ENCODE data around the gene POU3F3.

Gene POU3F3

GRCh38 chr2:104856086-104856972, 2.4 kb downstream of the POU3F3 start:
- peak; percentile 54 for DNase-seq (ENCODE audit: low read depth, low spot score)
- in situ Hi-C loops (cut with HindIII; ENCODE audit: low sequenced_read_pairs), result no loop called here
- H3K4me3 ChIP-seq (ENCODE audit: low read depth, low read length), result peak overlapping the region; percentile 39
- TF ChIP-seq, protein P1, sequence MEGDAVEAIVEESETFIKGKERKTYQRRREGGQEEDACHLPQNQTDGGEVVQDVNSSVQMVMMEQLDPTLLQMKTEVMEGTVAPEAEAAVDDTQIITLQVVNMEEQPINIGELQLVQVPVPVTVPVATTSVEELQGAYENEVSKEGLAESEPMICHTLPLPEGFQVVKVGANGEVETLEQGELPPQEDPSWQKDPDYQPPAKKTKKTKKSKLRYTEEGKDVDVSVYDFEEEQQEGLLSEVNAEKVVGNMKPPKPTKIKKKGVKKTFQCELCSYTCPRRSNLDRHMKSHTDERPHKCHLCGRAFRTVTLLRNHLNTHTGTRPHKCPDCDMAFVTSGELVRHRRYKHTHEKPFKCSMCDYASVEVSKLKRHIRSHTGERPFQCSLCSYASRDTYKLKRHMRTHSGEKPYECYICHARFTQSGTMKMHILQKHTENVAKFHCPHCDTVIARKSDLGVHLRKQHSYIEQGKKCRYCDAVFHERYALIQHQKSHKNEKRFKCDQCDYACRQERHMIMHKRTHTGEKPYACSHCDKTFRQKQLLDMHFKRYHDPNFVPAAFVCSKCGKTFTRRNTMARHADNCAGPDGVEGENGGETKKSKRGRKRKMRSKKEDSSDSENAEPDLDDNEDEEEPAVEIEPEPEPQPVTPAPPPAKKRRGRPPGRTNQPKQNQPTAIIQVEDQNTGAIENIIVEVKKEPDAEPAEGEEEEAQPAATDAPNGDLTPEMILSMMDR (IDR thresholded peaks at IDR 0.05; ENCODE audit: low read depth, low read length), result no peak

DNA sequence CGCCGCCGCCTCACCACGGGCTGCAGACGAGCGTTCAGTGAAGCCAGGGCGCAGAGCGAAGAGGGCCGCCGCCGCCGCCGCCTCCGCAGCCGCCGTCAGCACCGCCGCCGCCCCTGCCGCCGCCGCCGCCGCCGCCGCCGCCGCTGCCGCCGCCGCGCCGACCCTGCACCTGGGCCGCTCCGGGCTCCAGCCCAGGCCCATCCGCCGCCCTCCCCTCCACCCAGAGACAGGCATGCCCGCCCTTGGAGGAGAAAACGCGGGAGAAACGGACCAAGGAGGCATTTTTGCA, 3.0 kb downstream of the POU3F3 start:
- DNase-seq (ENCODE audit: low read depth, low spot score), result no peak
- H3K4me3 ChIP-seq (ENCODE audit: low read depth, low read length), result peak overlapping the region; percentile 51
- in situ Hi-C loops (cut with HindIII; ENCODE audit: low sequenced_read_pairs), result no loop called here
- TF ChIP-seq, protein P1 (IDR thresholded peaks at IDR 0.05; ENCODE audit: low read depth, low read length), result no peak

- in situ Hi-C loops (cut with HindIII; ENCODE audit: low sequenced_read_pairs), result no loop called here
- TF ChIP-seq, protein P1 (IDR thresholded peaks at IDR 0.05; ENCODE audit: low read depth, low read length), result no peak
- H3K4me3 ChIP-seq (ENCODE audit: low read depth, low read length), result peak overlapping the region; percentile 51
- DNase-seq (ENCODE audit: low read depth, low spot score), result peak; percentile 36
Observed at GRCh38 chr2:104857262-104858005, 3.5 kb downstream of the POU3F3 start.

GRCh38 chr2:104858006-104858978, 4.4 kb downstream of the POU3F3 start:
- TF ChIP-seq, protein P1 (IDR thresholded peaks at IDR 0.05; ENCODE audit: low read depth, low read length), result no peak
- peak overlapping the region; percentile 51 for H3K4me3 ChIP-seq (ENCODE audit: low read depth, low read length)
- peak; percentile 37 for DNase-seq (ENCODE audit: low read depth, low spot score)
- in situ Hi-C loops (cut with HindIII; ENCODE audit: low sequenced_read_pairs), result no loop called here

GRCh38 chr2:104859291-104859765, 5.4 kb downstream of the POU3F3 start:
- DNase-seq (ENCODE audit: low read depth, low spot score), result peak; percentile 62
- TF ChIP-seq, protein P1 (IDR thresholded peaks at IDR 0.05; ENCODE audit: low read depth, low read length), result no peak
- in situ Hi-C loops (cut with HindIII; ENCODE audit: low sequenced_read_pairs), result no loop called here
- peak overlapping the region; percentile 25 for H3K4me3 ChIP-seq (ENCODE audit: low read depth, low read length)
